Measurements from ENCODE around the gene TMPRSS11E.

- TF ChIP-seq POLR2A (IDR thresholded peaks at IDR 0.05) (no peak), CTCF (IDR thresholded peaks at IDR 0.05) (no peak)
Observed at GRCh38 chr4:68466751-68467150, 19.5 kb downstream of the TMPRSS11E start.

All from lower leg skin (tissue), 3 donors.